Measurements from ENCODE around the gene CTNND2. TPM values are rescaled to one million over a fixed set of nuclear protein-coding genes. Genes with fewer than 3 reads are reported as not detected.
"Not testable (repeated sequence)": the region's sequence is repeated elsewhere in the genome, so short reads cannot be mapped to it uniquely, and the experiment has no call there.

Gene CTNND2
- polyA plus RNA-seq, 1 of the 3 experiments (the other 2 are of a cell fraction), result not detected

DNA sequence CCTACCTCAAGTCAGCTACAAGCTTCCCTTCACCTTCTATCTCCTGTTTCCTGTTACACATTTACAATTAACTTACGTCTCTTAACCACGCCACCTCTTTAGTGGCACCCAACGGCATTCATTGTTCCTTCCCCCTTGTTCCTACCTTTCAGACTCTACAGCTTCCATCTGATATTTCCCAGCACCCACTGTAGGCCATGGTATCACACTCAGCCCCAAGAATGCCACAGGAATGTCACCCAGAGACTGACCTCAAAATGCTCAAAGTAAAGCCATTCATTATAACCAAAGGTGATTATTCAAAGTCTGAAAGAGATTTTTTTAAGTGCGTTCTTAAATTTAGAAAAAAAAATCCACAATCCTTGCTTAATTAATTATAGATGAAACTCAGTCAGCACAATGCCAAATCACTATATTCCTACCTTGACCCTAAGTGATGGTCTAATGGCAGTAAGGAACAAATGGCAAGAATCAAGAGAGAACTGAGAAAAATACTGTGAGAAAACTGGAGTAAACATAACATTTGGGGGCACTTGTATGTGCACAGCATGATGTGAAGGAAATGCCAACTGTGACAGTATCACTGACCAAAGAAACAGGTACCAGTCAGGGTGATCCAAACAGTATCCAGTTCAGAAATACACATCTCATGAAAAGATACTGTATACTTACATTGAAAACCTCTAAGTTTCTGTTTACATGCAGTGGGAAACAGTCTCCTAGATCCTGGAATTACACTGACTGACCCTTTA lies 52.1 kb downstream of the CTNND2 start:
- TF ChIP-seq USF2 (IDR thresholded peaks at IDR 0.05; ENCODE audit: borderline replicate concordance, low read depth, low read length) (no peak), SMC3 (IDR thresholded peaks at IDR 0.05; ENCODE audit: low read depth, low read length) (no peak), ELF1 (IDR thresholded peaks at IDR 0.05) (no peak), FOXM1 (IDR thresholded peaks at IDR 0.05; ENCODE audit: low read depth) (no peak), FOXJ3 (CRISPR knock-in tag; IDR thresholded peaks at IDR 0.05) (no peak), FOSL2 (IDR thresholded peaks at IDR 0.05; ENCODE audit: borderline replicate concordance, low read depth) (no peak)
- Histone ChIP-seq H3K9me2 (no peaks in the 10 kb centered on the region), H3K4me2 (no peak overlapping the region), H3K9ac (no peak overlapping the region), H4K20me1 (ENCODE audit: insufficient read depth) (no peaks in the 10 kb centered on the region), H3K4me1 (ENCODE audit: control insufficient read depth in 1 of 2, insufficient read depth in 2 of 2, low read depth in 1 of 2, low read length in 1 of 2) (no peaks in the 10 kb centered on the region), H3K4me3 (ENCODE audit: low read depth in 2 of 2, low read length in 1 of 2) (no peak overlapping the region), H3K79me2 (ENCODE audit: insufficient read depth) (no peaks in the 10 kb centered on the region), H3K9me3 (no peaks in the 10 kb centered on the region), H3F3A (replicated peaks; ENCODE audit: insufficient read depth) (no peaks in the 10 kb centered on the region), H3K36me3 (replicated peaks in 1 of 2; ENCODE audit: control insufficient read depth in 1 of 2, insufficient read depth in 2 of 2, low read length in 1 of 2) (no peaks in the 10 kb centered on the region), H3K27me3 (ENCODE audit: insufficient read depth) (no peaks in the 10 kb centered on the region), H3K27ac (ENCODE audit: low read depth in 2 of 2, low read length in 1 of 2) (no peak overlapping the region), H2AFZ (ENCODE audit: low read depth) (no peak overlapping the region)
- ChIA-PET POLR2A (no interaction called here), CTCF (no interaction called here)
- WGBS (ENCODE audit: low lambda C conversion rate), result 3% methylated on average over 4 of the region's 4 CpGs
- no peak for DNase-seq

GRCh38 chr5:11851416-11851815 lies 52.8 kb downstream of the CTNND2 start:
- Histone ChIP-seq H3F3A (replicated peaks; ENCODE audit: insufficient read depth) (no peaks in the 10 kb centered on the region), H3K4me2 (no peak overlapping the region), H3K4me3 (ENCODE audit: low read depth in 2 of 2, low read length in 1 of 2) (no peak overlapping the region), H3K79me2 (ENCODE audit: insufficient read depth) (no peaks in the 10 kb centered on the region), H3K9ac (no peak overlapping the region), H3K9me3 (no peaks in the 10 kb centered on the region), H4K20me1 (ENCODE audit: insufficient read depth) (no peaks in the 10 kb centered on the region), H3K4me1 (ENCODE audit: control insufficient read depth in 1 of 2, insufficient read depth in 2 of 2, low read depth in 1 of 2, low read length in 1 of 2) (no peaks in the 10 kb centered on the region), H3K27me3 (ENCODE audit: insufficient read depth) (no peaks in the 10 kb centered on the region), H3K9me2 (no peaks in the 10 kb centered on the region), H2AFZ (ENCODE audit: low read depth) (no peak overlapping the region), H3K27ac (ENCODE audit: low read depth in 2 of 2, low read length in 1 of 2) (no peak overlapping the region), H3K36me3 (replicated peaks in 1 of 2; ENCODE audit: control insufficient read depth in 1 of 2, insufficient read depth in 2 of 2, low read length in 1 of 2) (no peaks in the 10 kb centered on the region)
- no peak for DNase-seq
- CTCF ChIA-PET, result no interaction called here
- POLR2A ChIA-PET, result no interaction called here
- TF ChIP-seq EP300 (IDR thresholded peaks at IDR 0.05; ENCODE audit: borderline replicate concordance in 1 of 2, low read depth in 1 of 2, low read length in 1 of 2) (no peak), RXRA (IDR thresholded peaks at IDR 0.05; ENCODE audit: borderline replicate concordance, low read depth) (no peak), MEF2A (IDR thresholded peaks at IDR 0.05; ENCODE audit: borderline replicate concordance, low read depth) (no peak), POLR2AphosphoS5 (IDR thresholded peaks at IDR 0.05; ENCODE audit: low read depth, low read length) (no peak), YY1 (IDR thresholded peaks at IDR 0.05; ENCODE audit: low read depth) (no peak), SIN3A (IDR thresholded peaks at IDR 0.05; ENCODE audit: borderline replicate concordance, low read depth, low read length) (no peak), GATA2 (CRISPR knock-in tag; IDR thresholded peaks at IDR 0.05) (no peak), EZH2phosphoT487 (IDR thresholded peaks at IDR 0.05; ENCODE audit: borderline replicate concordance, low read depth) (no peak), RAD21 (IDR thresholded peaks at IDR 0.05; ENCODE audit: low read length) (no peak), USF2 (IDR thresholded peaks at IDR 0.05; ENCODE audit: borderline replicate concordance, low read depth, low read length) (no peak), SMC3 (IDR thresholded peaks at IDR 0.05; ENCODE audit: low read depth, low read length) (no peak), TAF1 (IDR thresholded peaks at IDR 0.05; ENCODE audit: borderline replicate concordance, low read depth, low read length) (no peak)
- TF ChIP-seq, protein P1, sequence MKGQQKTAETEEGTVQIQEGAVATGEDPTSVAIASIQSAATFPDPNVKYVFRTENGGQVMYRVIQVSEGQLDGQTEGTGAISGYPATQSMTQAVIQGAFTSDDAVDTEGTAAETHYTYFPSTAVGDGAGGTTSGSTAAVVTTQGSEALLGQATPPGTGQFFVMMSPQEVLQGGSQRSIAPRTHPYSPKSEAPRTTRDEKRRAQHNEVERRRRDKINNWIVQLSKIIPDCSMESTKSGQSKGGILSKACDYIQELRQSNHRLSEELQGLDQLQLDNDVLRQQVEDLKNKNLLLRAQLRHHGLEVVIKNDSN (IDR thresholded peaks at IDR 0.05; ENCODE audit: borderline replicate concordance, low read depth), result no peak
- 0% methylated on average over 2 of the region's 2 CpGs for WGBS (ENCODE audit: low lambda C conversion rate)

- CTCF ChIA-PET; H3K4me3 ChIP-seq (ENCODE audit: low read depth in 2 of 2, low read length in 1 of 2); H2AFZ ChIP-seq (ENCODE audit: low read depth); H3K4me2 ChIP-seq; H3K27ac ChIP-seq (ENCODE audit: low read depth in 2 of 2, low read length in 1 of 2); H3K4me1 ChIP-seq (ENCODE audit: control insufficient read depth in 1 of 2, insufficient read depth in 2 of 2, low read depth in 1 of 2, low read length in 1 of 2); H3K36me3 ChIP-seq (replicated peaks in 1 of 2; ENCODE audit: control insufficient read depth in 1 of 2, insufficient read depth in 2 of 2, low read length in 1 of 2); H3K9me2 ChIP-seq; H3K9me3 ChIP-seq; H3K27me3 ChIP-seq (ENCODE audit: insufficient read depth); H3F3A ChIP-seq (replicated peaks; ENCODE audit: insufficient read depth); DNase-seq; H4K20me1 ChIP-seq (ENCODE audit: insufficient read depth); POLR2A ChIA-PET; H3K9ac ChIP-seq; H3K79me2 ChIP-seq (ENCODE audit: insufficient read depth): not testable (repeated sequence)
- WGBS (ENCODE audit: low lambda C conversion rate), result 0% methylated on average over 1 of the region's 1 CpG
These were observed 75.7 kb downstream of the CTNND2 start for GRCh38 chr5:11828566-11828965.

All from SK-N-SH (cell line).